Endodermal cell (in vitro differentiated cells): ENCODE measurements around the gene FUBP1. TPM values are rescaled to one million over a fixed set of nuclear protein-coding genes. Genes with fewer than 3 reads are reported as not detected.
A peak's percentile ranks its signal among the peaks of the same experiment; 100 is the strongest.
"Not testable (repeated sequence)": the region's sequence is repeated elsewhere in the genome, so short reads cannot be mapped to it uniquely, and the experiment has no call there.

Experiments used
- DNase-seq: peaks from one replicate; pipeline ENCODE4 v3.0.0-alpha.2; 2017
- H3K27ac ChIP-seq: 2 replicates; pipeline ENCODE4 v1.5.1; 2013; ENCODE audit warnings: mild to moderate bottlenecking, low read depth, low read length, moderate library complexity
- H3K27me3 ChIP-seq: 2 replicates; pipeline ENCODE4 v1.6.1; 2013; ENCODE audit warnings: mild to moderate bottlenecking, low read length, moderate library complexity; ENCODE audit not compliant: insufficient read depth, control insufficient read depth, poor library complexity, severe bottlenecking
- H3K36me3 ChIP-seq: 2 replicates; pipeline ENCODE4 v1.7.0; 2013; ENCODE audit warnings: mild to moderate bottlenecking, low read length, moderate library complexity; ENCODE audit not compliant: control insufficient read depth, insufficient read depth
- H3K4me1 ChIP-seq: one replicate; pipeline ENCODE4 v1.7.0; 2013; ENCODE audit warnings: low read length; ENCODE audit not compliant: control insufficient read depth, insufficient read depth
- H3K4me3 ChIP-seq: 2 replicates; pipeline ENCODE4 v1.5.1; 2013; ENCODE audit warnings: mild to moderate bottlenecking, low read length, moderate library complexity
- H3K9ac ChIP-seq: 2 replicates; pipeline ENCODE4 v1.6.1; 2013; ENCODE audit warnings: mild to moderate bottlenecking, low read length, moderate library complexity; ENCODE audit not compliant: poor library complexity, severe bottlenecking; ENCODE audit errors: extremely low read depth
- H3K9me3 ChIP-seq: 2 replicates; pipeline ENCODE4 v1.6.1; 2013; ENCODE audit warnings: mild to moderate bottlenecking, low read length, moderate library complexity; ENCODE audit not compliant: control insufficient read depth
- H3K27ac Mint-ChIP-seq: 2 replicates; pipeline ENCODE4 v1.8.0; 2020; ENCODE audit warnings: mixed read lengths
- H3K27me3 Mint-ChIP-seq: 2 replicates; pipeline ENCODE4 v1.8.0; 2021; ENCODE audit warnings: mild to moderate bottlenecking, mixed read lengths; ENCODE audit not compliant: insufficient read depth
- H3K36me3 Mint-ChIP-seq: 2 replicates; pipeline ENCODE4 v1.8.0; 2020; ENCODE audit warnings: low read depth, mixed read lengths
- H3K4me1 Mint-ChIP-seq: 2 replicates; pipeline ENCODE4 v1.8.0; 2020; ENCODE audit warnings: mixed read lengths
- H3K4me3 Mint-ChIP-seq: 2 replicates; pipeline ENCODE4 v1.8.0; 2020; ENCODE audit warnings: mild to moderate bottlenecking, moderate library complexity, mixed read lengths
- H3K9me3 Mint-ChIP-seq: 2 replicates; pipeline ENCODE4 v1.8.0; 2020; ENCODE audit warnings: mild to moderate bottlenecking, mixed read lengths
- WGBS, 2 experiments: methylation state at CpG; one replicate each; pipeline versions ENCODE4 v1.1.5 to v1.1.7; 2013; ENCODE audit warnings: missing lambda C conversion rate in 2 of 2, mixed read lengths in 1 of 2; ENCODE audit not compliant: insufficient coverage in 1 of 2, insufficient read length in 1 of 2; 5-methylcytosine and 5-hydroxymethylcytosine counted together
- long read RNA-seq, 4 experiments: library from polyadenylated mRNA in 2 of 4; library from RNA in 1 of 4; library from capped mRNA in 1 of 4; stranded (forward) in 3 of 4; unstranded in 1 of 4; transcript quantifications; one replicate each; pipeline ENCODE4 v2.0.0, GENCODE V29; 2020 to 2021; ENCODE audit warnings: inconsistent platforms in 1 of 4
- polyA plus RNA-seq, 2 experiments: library from polyadenylated mRNA; stranded (reverse); fragments of 50-300 nt; gene quantifications; one replicate each; pipeline ENCODE4 v1.2.3, GENCODE V29; 2013
- total RNA-seq, 2 donors: library from RNA; stranded (reverse); fragmentation: NEBNext Ultra II Directional in 1 of 2; extraction: Animal tissue kit (Norgen Biotek cat#: 25700) in 1 of 2; gene quantifications; 2 replicates in 1 of 2; 3 replicates in 1 of 2; pipeline ENCODE4 v1.2.1, GENCODE V29; 2021
- TF ChIP-seq, protein P1 (sequence below): fragments of 200-600 bp; sonication (generic); conservative IDR thresholded peaks from 2 replicates; pipeline ENCODE4 v1.5.0; 2021; ENCODE audit warnings: antibody characterized with exemption, mild to moderate bottlenecking

Gene FUBP1
- 100 to 1,000 TPM; 220 to 242 TPM for total RNA-seq
- 247 TPM for polyA plus RNA-seq (2013, experiment 1 of 2)
- polyA plus RNA-seq (2013, experiment 2 of 2): 226 TPM
- long read RNA-seq, experiment 1, partial matches to known transcripts: 29 of 78 reads
- long read RNA-seq, experiment 1, other reads (novel, unspliced or antisense): 49 of 78 reads
- long read RNA-seq, experiment 2, transcript FUBP1-203 (20 exons, 2,378 nt): major isoform, 26 of 179 reads
- long read RNA-seq, experiment 2, partial matches to known transcripts: 28 of 179 reads
- long read RNA-seq, experiment 2, other reads (novel, unspliced or antisense): 125 of 179 reads
- long read RNA-seq, experiment 3, transcript FUBP1-203 (20 exons, 2,378 nt): major isoform, 135 of 510 reads
- long read RNA-seq, experiment 3, partial matches to known transcripts: 38 of 510 reads
- long read RNA-seq, experiment 3, other reads (novel, unspliced or antisense): 337 of 510 reads
- long read RNA-seq, experiment 4, partial matches to known transcripts: 13 of 28 reads
- long read RNA-seq, experiment 4, other reads (novel, unspliced or antisense): 10 of 28 reads

DNA sequence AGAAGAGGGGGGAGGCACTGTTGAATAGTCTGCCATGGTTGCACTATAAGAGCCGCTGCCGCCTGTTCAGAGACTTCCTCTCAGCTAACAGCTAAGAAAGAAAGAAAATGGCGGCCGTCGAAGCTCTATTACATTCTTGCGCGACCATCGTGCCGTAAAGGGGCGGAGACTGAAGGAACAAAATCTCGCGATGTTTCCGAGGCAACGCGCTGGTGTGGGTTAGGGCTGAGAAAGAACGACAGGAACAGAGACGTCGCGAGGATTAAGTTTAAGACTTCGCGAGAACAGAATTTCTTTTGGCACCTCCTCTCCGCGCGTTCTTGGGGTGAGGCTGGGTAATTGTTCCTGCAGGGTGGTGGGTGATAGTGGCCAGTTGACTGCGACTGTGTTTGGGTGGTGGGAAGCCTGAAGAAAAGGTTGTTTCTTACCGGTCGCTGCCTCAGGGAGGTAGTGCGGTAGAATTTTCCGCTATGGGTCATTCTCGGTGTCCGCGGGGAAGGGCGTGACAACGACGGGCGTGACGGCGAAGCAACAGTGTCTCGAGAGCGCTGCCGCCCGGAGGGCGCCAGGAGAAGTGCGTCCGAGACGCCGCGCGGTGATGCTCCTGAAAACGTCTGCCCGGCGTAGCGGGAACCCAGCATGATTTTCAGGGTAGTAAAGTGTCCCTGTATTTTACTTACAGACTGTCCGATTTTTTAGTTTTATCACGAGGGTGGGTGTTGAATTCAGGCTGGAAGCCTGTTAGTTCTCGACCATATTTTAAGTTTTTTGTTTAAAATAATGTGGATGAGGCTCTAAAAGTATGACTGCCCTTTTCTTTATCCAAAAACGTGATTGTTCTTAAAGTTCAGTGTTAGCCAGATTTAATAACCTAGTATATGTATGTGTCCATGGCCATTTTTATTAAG lies at the start of gene FUBP1:
Gene FUBP1, minus strand, starts transcription at position 104 of the 908 bp plus-strand sequence. Its CDS starts 68 bp downstream, at position 36.
- Mint-ChIP-seq H3K4me1 (peaks cover 35% of the 10 kb centered on the region), H3K4me3 (no peak within 1 kb of the TSS), H3K27me3 (no peaks in the 10 kb centered on the region), H3K36me3 (peaks cover 22% of the 10 kb centered on the region), H3K27ac (no peak within 1 kb of the TSS), H3K9me3 (no peaks in the 10 kb centered on the region)
- 0 to 1% methylated on average over 41 to 57 of the region's 57 CpGs for WGBS, 2 experiments
- Histone ChIP-seq H3K4me3 (peak within 1 kb of the TSS; percentile 99), H3K36me3 (peaks cover 42% of the 10 kb centered on the region), H3K9ac (peak within 1 kb of the TSS; percentile 100), H3K27me3 (no peaks in the 10 kb centered on the region), H3K27ac (peak within 1 kb of the TSS; percentile 98), H3K4me1 (peaks cover 4% of the 10 kb centered on the region), H3K9me3 (no peaks in the 10 kb centered on the region)
- TF ChIP-seq, protein P1, sequence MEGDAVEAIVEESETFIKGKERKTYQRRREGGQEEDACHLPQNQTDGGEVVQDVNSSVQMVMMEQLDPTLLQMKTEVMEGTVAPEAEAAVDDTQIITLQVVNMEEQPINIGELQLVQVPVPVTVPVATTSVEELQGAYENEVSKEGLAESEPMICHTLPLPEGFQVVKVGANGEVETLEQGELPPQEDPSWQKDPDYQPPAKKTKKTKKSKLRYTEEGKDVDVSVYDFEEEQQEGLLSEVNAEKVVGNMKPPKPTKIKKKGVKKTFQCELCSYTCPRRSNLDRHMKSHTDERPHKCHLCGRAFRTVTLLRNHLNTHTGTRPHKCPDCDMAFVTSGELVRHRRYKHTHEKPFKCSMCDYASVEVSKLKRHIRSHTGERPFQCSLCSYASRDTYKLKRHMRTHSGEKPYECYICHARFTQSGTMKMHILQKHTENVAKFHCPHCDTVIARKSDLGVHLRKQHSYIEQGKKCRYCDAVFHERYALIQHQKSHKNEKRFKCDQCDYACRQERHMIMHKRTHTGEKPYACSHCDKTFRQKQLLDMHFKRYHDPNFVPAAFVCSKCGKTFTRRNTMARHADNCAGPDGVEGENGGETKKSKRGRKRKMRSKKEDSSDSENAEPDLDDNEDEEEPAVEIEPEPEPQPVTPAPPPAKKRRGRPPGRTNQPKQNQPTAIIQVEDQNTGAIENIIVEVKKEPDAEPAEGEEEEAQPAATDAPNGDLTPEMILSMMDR: peak; percentile 78
- DNase-seq: peak; percentile 98

DNA sequence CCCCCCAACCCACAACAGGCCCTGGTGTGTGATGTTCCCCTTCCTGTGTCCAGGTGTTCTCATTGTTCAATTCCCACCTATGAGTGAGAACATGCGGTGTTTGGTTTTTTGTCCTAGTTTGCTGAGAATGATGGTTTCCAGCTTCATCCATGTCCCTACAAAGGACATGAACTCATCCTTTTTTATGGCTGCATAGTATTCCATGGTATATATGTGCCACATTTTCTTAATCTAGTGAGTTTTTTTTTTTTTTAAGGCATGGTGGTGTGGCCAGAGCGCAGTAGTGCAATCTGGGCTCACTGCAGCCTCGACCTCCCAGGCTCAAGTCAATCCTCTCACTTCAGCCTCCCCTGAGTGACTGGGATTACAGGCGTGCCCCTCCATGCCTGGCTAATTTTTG lies 42.3 kb upstream of the FUBP1 start:
- not testable (repeated sequence) for H3K9me3 Mint-ChIP-seq, H3K9me3 ChIP-seq, H3K36me3 Mint-ChIP-seq, H3K27me3 ChIP-seq, H3K9ac ChIP-seq, H3K27me3 Mint-ChIP-seq, H3K4me1 Mint-ChIP-seq, H3K4me3 ChIP-seq, H3K27ac Mint-ChIP-seq, DNase-seq, H3K36me3 ChIP-seq, H3K4me1 ChIP-seq, H3K27ac ChIP-seq, H3K4me3 Mint-ChIP-seq
- WGBS, 2 experiments: 89 to 90% methylated on average over 2 to 4 of the region's 4 CpGs

- Histone ChIP-seq H3K4me3 (no peak overlapping the region), H3K9ac (no peak overlapping the region), H3K27me3 (no peaks in the 10 kb centered on the region), H3K27ac (no peak overlapping the region), H3K36me3 (peaks cover 5% of the 10 kb centered on the region), H3K4me1 (no peaks in the 10 kb centered on the region), H3K9me3 (no peaks in the 10 kb centered on the region)
- 94 to 100% methylated on average over 1 of the region's 1 CpG for WGBS, 2 experiments
- TF ChIP-seq, protein P1: no peak
- no peaks in the 10 kb centered on the region for H3K27me3 Mint-ChIP-seq
- no peak for DNase-seq
- H3K27ac Mint-ChIP-seq: no peak overlapping the region
- H3K4me1 Mint-ChIP-seq: no peaks in the 10 kb centered on the region
- peaks cover 3% of the 10 kb centered on the region for H3K36me3 Mint-ChIP-seq
- H3K4me3 Mint-ChIP-seq: no peak overlapping the region
- H3K9me3 Mint-ChIP-seq: peaks cover 6% of the 10 kb centered on the region
Measured at GRCh38 chr1:78019024-78019423, 40.2 kb upstream of the FUBP1 start.
